Fibroblast of lung (primary cell): Measurements from ENCODE around the gene FOXC1. TPM values are rescaled to one million over a fixed set of nuclear protein-coding genes. Genes with fewer than 3 reads are reported as not detected.

Source experiments
- DNase-seq, 2 donors: peaks; one replicate each; pipeline versions ENCODE4 v3.0.0 to v3.0.0-alpha.2; 2010; ENCODE audit warnings: low read depth in 2 of 2
- H2AFZ ChIP-seq: 2 replicates; pipeline ENCODE4 v1.5.1; 2012; ENCODE audit warnings: low read length, control low read depth, inconsistent platforms
- H3K27ac ChIP-seq: 2 replicates; pipeline ENCODE4 v1.5.1; 2011; ENCODE audit warnings: low read length, control low read depth; ENCODE audit not compliant: insufficient read depth
- H3K27me3 ChIP-seq: 2 replicates; pipeline ENCODE4 v1.5.1; 2011; ENCODE audit warnings: mild to moderate bottlenecking, low read length; ENCODE audit not compliant: control insufficient read depth, insufficient read depth
- H3K36me3 ChIP-seq: 2 replicates; pipeline ENCODE4 v1.5.1; 2011; ENCODE audit warnings: low read length; ENCODE audit not compliant: control insufficient read depth, insufficient read depth
- H3K4me1 ChIP-seq: 2 replicates; pipeline ENCODE4 v1.5.1; 2011; ENCODE audit warnings: low read length; ENCODE audit not compliant: control insufficient read depth, insufficient read depth; ENCODE audit errors: extremely low read depth
- H3K4me2 ChIP-seq: 2 replicates; pipeline ENCODE4 v1.5.1; 2011; ENCODE audit warnings: low read length, control low read depth; ENCODE audit not compliant: insufficient read depth; ENCODE audit errors: extremely low read depth
- H3K4me3 ChIP-seq, 4 experiments: fragments of 200-600 bp in 1 of 4; sonication (generic) in 1 of 4; replicated peaks in 1 of 4; 2 replicates each; pipeline ENCODE4 v1.5.1; 2011 to 2016; ENCODE audit warnings: low read length in 4 of 4, low read depth in 3 of 4, mild to moderate bottlenecking in 3 of 4, control low read depth in 2 of 4, inconsistent platforms in 1 of 4, mixed read lengths in 1 of 4; ENCODE audit not compliant: insufficient read depth in 1 of 4; ENCODE audit errors: control extremely low read depth in 1 of 4
- H3K79me2 ChIP-seq: 2 replicates; pipeline ENCODE4 v1.5.1; 2012; ENCODE audit warnings: mild to moderate bottlenecking, low read length, inconsistent platforms; ENCODE audit not compliant: control insufficient read depth, insufficient read depth
- H3K9ac ChIP-seq: 2 replicates; pipeline ENCODE4 v1.5.1; 2011; ENCODE audit warnings: mild to moderate bottlenecking, low read length, control low read depth; ENCODE audit not compliant: insufficient read depth
- H3K9me3 ChIP-seq: 2 replicates; pipeline ENCODE4 v1.5.1; 2012; ENCODE audit warnings: low read depth, low read length; ENCODE audit not compliant: control insufficient read depth, insufficient read depth
- H4K20me1 ChIP-seq: 2 replicates; pipeline ENCODE4 v1.5.1; 2011; ENCODE audit warnings: low read length; ENCODE audit not compliant: control insufficient read depth, insufficient read depth; ENCODE audit errors: extremely low read depth
- CTCF ChIP-seq, 2 donors: IDR thresholded peaks in 1 of 2; conservative IDR thresholded peaks in 1 of 2; 1 replicate in 1 of 2; 2 replicates in 1 of 2; pipeline ENCODE4 v1.5.1; 2011 to 2012; ENCODE audit warnings: low read length in 2 of 2, control low read depth in 1 of 2, inconsistent platforms in 1 of 2, low read depth in 1 of 2, mild to moderate bottlenecking in 1 of 2
- EZH2 ChIP-seq: IDR thresholded peaks from 2 replicates; pipeline ENCODE4 v1.5.1; 2012; ENCODE audit warnings: low read length, control low read depth, mild to moderate bottlenecking; ENCODE audit errors: missing control alignments
- polyA plus RNA-seq, 2 donors: library from polyadenylated mRNA; depleted of rRNA in 1 of 2; stranded (reverse) in 1 of 2; unstranded in 1 of 2; fragments of >200 nt; gene quantifications; 2 replicates each; pipeline ENCODE4 v1.2.1, GENCODE V29; 2011 to 2012; ENCODE audit warnings: missing spikeins in 1 of 2
- total RNA-seq: library from RNA; depleted of rRNA; stranded (reverse); fragments of >200 nt; gene quantifications from 2 replicates; pipeline ENCODE4 v1.2.1, GENCODE V29; 2014

The FOXC1 gene
- total and polyA plus RNA-seq, 2 donors (not counting 1 experiment from before 2014, with no cell fraction given): 0.66 to 2.3 TPM

DNA sequence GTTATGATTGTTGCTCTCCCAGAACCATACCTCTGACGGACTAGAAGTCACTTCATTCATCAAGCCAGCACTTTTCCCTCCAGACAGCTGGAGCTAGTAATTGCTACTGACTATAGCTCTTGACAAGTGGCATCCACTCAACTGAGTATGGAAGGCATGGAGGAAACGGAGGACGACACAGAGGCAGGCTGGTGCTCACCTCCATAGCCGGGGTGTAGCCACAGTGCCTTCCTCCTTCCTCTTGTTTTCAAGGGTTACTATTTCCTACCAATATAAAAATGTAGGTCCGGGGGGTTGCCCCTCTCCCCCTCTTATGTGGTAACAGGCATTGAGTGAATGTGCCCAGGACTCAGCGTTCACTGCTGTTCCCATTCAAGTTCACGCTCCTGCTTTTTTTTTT is 23.5 kb upstream of the FOXC1 start:
- Histone ChIP-seq H3K4me1 (no peaks in the 10 kb centered on the region), H4K20me1 (no peaks in the 10 kb centered on the region), H2AFZ (no peak overlapping the region), H3K36me3 (no peaks in the 10 kb centered on the region), H3K4me3 (no peak overlapping the region), H3K27me3 (no peaks in the 10 kb centered on the region), H3K4me2 (no peak overlapping the region), H3K9me3 (no peaks in the 10 kb centered on the region), H3K27ac (no peak overlapping the region), H3K9ac (no peak overlapping the region), H3K79me2 (no peaks in the 10 kb centered on the region)
- TF ChIP-seq EZH2: no peak
- TF ChIP-seq CTCF (conservative IDR thresholded peaks at IDR 0.05 in 1 of 2, IDR thresholded peaks at IDR 0.05 in 1 of 2; ENCODE audit: low read depth in 1 of 2, low read length in 2 of 2): no peak
- no peak for DNase-seq

GRCh38 chr6:1586861-1587450 is 22.8 kb upstream of the FOXC1 start:
- no peak overlapping the region for H2AFZ ChIP-seq

GRCh38 chr6:1587546-1587945 is 22.2 kb upstream of the FOXC1 start:
- Histone ChIP-seq H2AFZ (no peak overlapping the region), H3K9me3 (no peaks in the 10 kb centered on the region), H4K20me1 (no peaks in the 10 kb centered on the region), H3K4me2 (no peak overlapping the region), H3K9ac (no peak overlapping the region), H3K36me3 (no peaks in the 10 kb centered on the region), H3K79me2 (no peaks in the 10 kb centered on the region), H3K4me1 (no peaks in the 10 kb centered on the region), H3K4me3 (no peak overlapping the region), H3K27me3 (no peaks in the 10 kb centered on the region), H3K27ac (no peak overlapping the region)
- DNase-seq: no peak
- TF ChIP-seq EZH2: no peak
- TF ChIP-seq CTCF (conservative IDR thresholded peaks at IDR 0.05 in 1 of 2, IDR thresholded peaks at IDR 0.05 in 1 of 2; ENCODE audit: low read depth in 1 of 2, low read length in 2 of 2): no peak

More at GRCh38 chr6:1586861-1587450, 22.8 kb upstream of the FOXC1 start:
- DNase-seq: no peak
- Histone ChIP-seq H3K4me3 (no peak overlapping the region), H4K20me1 (no peaks in the 10 kb centered on the region), H3K9ac (no peak overlapping the region), H3K4me2 (no peak overlapping the region), H3K4me1 (no peaks in the 10 kb centered on the region), H3K79me2 (no peaks in the 10 kb centered on the region), H3K9me3 (no peaks in the 10 kb centered on the region), H3K27ac (no peak overlapping the region), H3K36me3 (no peaks in the 10 kb centered on the region), H3K27me3 (no peaks in the 10 kb centered on the region)
- TF ChIP-seq CTCF (conservative IDR thresholded peaks at IDR 0.05 in 1 of 2, IDR thresholded peaks at IDR 0.05 in 1 of 2; ENCODE audit: low read depth in 1 of 2, low read length in 2 of 2): no peak
- no peak for TF ChIP-seq EZH2
